ENCODE measurements around the gene GAB1. TPM values are rescaled to one million over a fixed set of nuclear protein-coding genes. Genes with fewer than 3 reads are reported as not detected.

The GAB1 gene
- total RNA-seq, 2 donors from 2014 or later = 48.9 to 81.2 TPM

- H3K4me1 ChIP-seq = peaks cover 4% of the 10 kb centered on the region
- intact Hi-C loops (cut with DNase I) = no loop called here
- no peak overlapping the region for H3K27ac ChIP-seq
- H3K9ac ChIP-seq (ENCODE audit: low read depth in 2 of 2, low read length in 2 of 2) = no peak overlapping the region
- no peaks in the 10 kb centered on the region for H3K27me3 ChIP-seq
- H3K9me3 ChIP-seq = no peaks in the 10 kb centered on the region
- no peak for DNase-seq
- no peak overlapping the region for H3K4me3 ChIP-seq
- H3K36me3 ChIP-seq = no peaks in the 10 kb centered on the region
- TF ChIP-seq CTCF (IDR thresholded peaks at IDR 0.05) = no peak
Measured at GRCh38 chr4:143344041-143344440, 7.4 kb downstream of the GAB1 start.

GRCh38 chr4:143344774-143345173, 8.1 kb downstream of the GAB1 start:
- no peak overlapping the region for H3K9ac ChIP-seq (ENCODE audit: low read depth in 2 of 2, low read length in 2 of 2)

GRCh38 chr4:143345356-143345755, 8.7 kb downstream of the GAB1 start:
- no peaks in the 10 kb centered on the region for H3K36me3 ChIP-seq
- intact Hi-C loops (cut with DNase I) = no loop called here
- no peak for DNase-seq
- H3K9me3 ChIP-seq = no peaks in the 10 kb centered on the region
- H3K27ac ChIP-seq = no peak overlapping the region
- H3K4me1 ChIP-seq = no peaks in the 10 kb centered on the region
- H3K27me3 ChIP-seq = no peaks in the 10 kb centered on the region
- H3K9ac ChIP-seq (ENCODE audit: low read depth in 2 of 2, low read length in 2 of 2) = no peak overlapping the region
- TF ChIP-seq CTCF (IDR thresholded peaks at IDR 0.05) = no peak
- no peak overlapping the region for H3K4me3 ChIP-seq

More at GRCh38 chr4:143344774-143345173, 8.1 kb downstream of the GAB1 start:
- Histone ChIP-seq H3K27ac (no peak overlapping the region), H3K4me1 (no peaks in the 10 kb centered on the region), H3K36me3 (no peaks in the 10 kb centered on the region), H3K9me3 (no peaks in the 10 kb centered on the region), H3K4me3 (no peak overlapping the region), H3K27me3 (no peaks in the 10 kb centered on the region)
- intact Hi-C loops (cut with DNase I) = no loop called here
- no peak for TF ChIP-seq CTCF (IDR thresholded peaks at IDR 0.05)
- no peak for DNase-seq

GRCh38 chr4:143346206-143346605, 9.5 kb downstream of the GAB1 start:
- H3K4me1 ChIP-seq = no peaks in the 10 kb centered on the region
- H3K27ac ChIP-seq = no peak overlapping the region
- H3K27me3 ChIP-seq = no peaks in the 10 kb centered on the region
- DNase-seq = no peak
- TF ChIP-seq CTCF (IDR thresholded peaks at IDR 0.05) = no peak
- intact Hi-C loops (cut with DNase I) = no loop called here
- peak overlapping the region in 1 of 2 donors; percentile 21 for H3K9ac ChIP-seq (ENCODE audit: low read depth in 2 of 2, low read length in 2 of 2)
- H3K36me3 ChIP-seq = no peaks in the 10 kb centered on the region
- H3K9me3 ChIP-seq = no peaks in the 10 kb centered on the region
- no peak overlapping the region for H3K4me3 ChIP-seq

- Histone ChIP-seq H3K4me3 (no peak overlapping the region), H3K27ac (no peak overlapping the region), H3K27me3 (no peaks in the 10 kb centered on the region), H3K9me3 (no peaks in the 10 kb centered on the region), H3K4me1 (no peaks in the 10 kb centered on the region), H3K9ac (ENCODE audit: low read depth in 2 of 2, low read length in 2 of 2) (no peak overlapping the region), H3K36me3 (no peaks in the 10 kb centered on the region)
- intact Hi-C loops (cut with DNase I) = no loop called here
- DNase-seq = no peak
- TF ChIP-seq CTCF (IDR thresholded peaks at IDR 0.05) = no peak
Measured at GRCh38 chr4:143347484-143348111, 10.9 kb downstream of the GAB1 start.

Data from colonic mucosa (tissue), 4 donors.